Ishikawa (cell line): ENCODE results near the gene ANKRD6.

Source experiments
- CEBPB ChIP-seq: IDR thresholded peaks from 2 replicates; pipeline ENCODE4 v1.6.1; 2012
- CREB1 ChIP-seq: IDR thresholded peaks from 2 replicates; pipeline ENCODE4 v1.6.1; 2012; ENCODE audit warnings: low read depth
- EGR1 ChIP-seq: IDR thresholded peaks from 2 replicates; pipeline ENCODE4 v1.6.1; 2012
- EP300 ChIP-seq: IDR thresholded peaks from 2 replicates; pipeline ENCODE4 v1.6.1; 2012; ENCODE audit warnings: borderline replicate concordance
- FOXM1 ChIP-seq: IDR thresholded peaks from 2 replicates; pipeline ENCODE4 v1.6.1; 2012; ENCODE audit warnings: low read depth, borderline replicate concordance
- MAX ChIP-seq: IDR thresholded peaks from 2 replicates; pipeline ENCODE4 v1.6.1; 2012
- NFIC ChIP-seq: IDR thresholded peaks from 2 replicates; pipeline ENCODE4 v1.6.1; 2012
- RAD21 ChIP-seq: IDR thresholded peaks from 2 replicates; pipeline ENCODE4 v1.6.1; 2012; ENCODE audit warnings: low read depth
- REST ChIP-seq: IDR thresholded peaks from 2 replicates; pipeline ENCODE4 v1.6.1; 2012; ENCODE audit warnings: low read depth, mild to moderate bottlenecking
- TAF1 ChIP-seq: IDR thresholded peaks from 2 replicates; pipeline ENCODE4 v1.6.1; 2012; ENCODE audit warnings: low read depth, mild to moderate bottlenecking
- TCF12 ChIP-seq: IDR thresholded peaks from 2 replicates; pipeline ENCODE4 v1.6.1; 2012; ENCODE audit warnings: low read depth
- TEAD4 ChIP-seq: IDR thresholded peaks from 2 replicates; pipeline ENCODE4 v1.6.1; 2012
- USF1 ChIP-seq: IDR thresholded peaks from 2 replicates; pipeline ENCODE4 v1.6.1; 2012
- YY1 ChIP-seq: IDR thresholded peaks from 2 replicates; pipeline ENCODE4 v1.6.1; 2012; ENCODE audit warnings: low read depth
- ZBTB7A ChIP-seq: IDR thresholded peaks from 2 replicates; pipeline ENCODE4 v1.6.1; 2012; ENCODE audit warnings: low read depth

Gene ANKRD6

GRCh38 chr6:89679215-89680120, 246.5 kb downstream of the ANKRD6 start:
- TF ChIP-seq NFIC (no peak), TAF1 (no peak), MAX (no peak), CREB1 (no peak), FOXM1 (no peak), ZBTB7A (no peak), REST (no peak), CEBPB (no peak), TCF12 (no peak), EGR1 (no peak)

- TF ChIP-seq NFIC: peak; percentile 65
- TF ChIP-seq YY1: no peak
Measured at GRCh38 chr6:89680150-89680549, 247.2 kb downstream of the ANKRD6 start.

- TF ChIP-seq REST (no peak), EP300 (no peak), USF1 (no peak), TAF1 (no peak), ZBTB7A (no peak), NFIC (no peak), TEAD4 (no peak), RAD21 (no peak), CREB1 (no peak), TCF12 (no peak), YY1 (no peak), FOXM1 (no peak), CEBPB (no peak), MAX (no peak), EGR1 (no peak)
Measured at GRCh38 chr6:89680551-89680950, 247.6 kb downstream of the ANKRD6 start.

GRCh38 chr6:89681983-89682564, 249.1 kb downstream of the ANKRD6 start:
- TF ChIP-seq FOXM1 (no peak), RAD21 (no peak), TCF12 (no peak), USF1 (no peak), EP300 (no peak), YY1 (no peak), NFIC (no peak), ZBTB7A (no peak), TEAD4 (no peak), CREB1 (no peak), CEBPB (no peak), REST (no peak), TAF1 (no peak), EGR1 (no peak), MAX (no peak)
